ENCODE results near the gene RAPGEF2. TPM values are rescaled to one million over a fixed set of nuclear protein-coding genes. Genes with fewer than 3 reads are reported as not detected.
A peak's percentile ranks its signal among the peaks of the same experiment; 100 is the strongest.
"Not testable (repeated sequence)": the region's sequence is repeated elsewhere in the genome, so short reads cannot be mapped to it uniquely, and the experiment has no call there.

RAPGEF2 gene
- polyA plus RNA-seq, 1 donor from 2014 or later = 0.44 TPM

GRCh38 chr4:159153669-159154068 lies 50.8 kb downstream of the RAPGEF2 start:
- H3K36me3 Mint-ChIP-seq = peaks cover 1% of the 10 kb centered on the region
- H3K27ac Mint-ChIP-seq = no peak overlapping the region
- H3K4me3 Mint-ChIP-seq = no peak overlapping the region
- no peaks in the 10 kb centered on the region for H3K9me3 Mint-ChIP-seq
- peaks cover 7 to 17% (median 13%) of the 10 kb centered on the region in 3 donors for H3K4me1 Mint-ChIP-seq
- peaks cover 5% of the 10 kb centered on the region for H3K27me3 Mint-ChIP-seq

GRCh38 chr4:159155119-159155518 lies 52.2 kb downstream of the RAPGEF2 start:
- Mint-ChIP-seq H3K4me3 (no peak overlapping the region), H3K9me3 (no peaks in the 10 kb centered on the region), H3K4me1 (peaks cover 10 to 17% (median 15%) of the 10 kb centered on the region in 3 donors), H3K27ac (no peak overlapping the region), H3K36me3 (peaks cover 1% of the 10 kb centered on the region), H3K27me3 (peaks cover 5% of the 10 kb centered on the region)

GRCh38 chr4:159158083-159158617 lies 55.3 kb downstream of the RAPGEF2 start:
- H3K27ac Mint-ChIP-seq = no peak overlapping the region
- peaks cover 3 to 8% (median 5%) of the 10 kb centered on the region in 3 donors for H3K4me1 Mint-ChIP-seq
- H3K36me3 Mint-ChIP-seq = no peaks in the 10 kb centered on the region
- H3K27me3 Mint-ChIP-seq = peaks cover 10% of the 10 kb centered on the region
- no peaks in the 10 kb centered on the region for H3K9me3 Mint-ChIP-seq
- no peak overlapping the region for H3K4me3 Mint-ChIP-seq

GRCh38 chr4:159158985-159159384 lies 56.1 kb downstream of the RAPGEF2 start:
- Mint-ChIP-seq H3K4me3 (no peak overlapping the region), H3K27ac (no peak overlapping the region), H3K9me3 (no peaks in the 10 kb centered on the region), H3K27me3 (peaks cover 12% of the 10 kb centered on the region), H3K36me3 (no peaks in the 10 kb centered on the region), H3K4me1 (peaks cover 2 to 8% (median 3%) of the 10 kb centered on the region in 3 donors)

GRCh38 chr4:159159611-159160010 lies 56.7 kb downstream of the RAPGEF2 start:
- peaks cover 2 to 8% (median 3%) of the 10 kb centered on the region in 3 donors for H3K4me1 Mint-ChIP-seq
- H3K9me3 Mint-ChIP-seq = no peaks in the 10 kb centered on the region
- H3K27me3 Mint-ChIP-seq = peaks cover 11% of the 10 kb centered on the region
- no peak overlapping the region for H3K4me3 Mint-ChIP-seq
- H3K36me3 Mint-ChIP-seq = no peaks in the 10 kb centered on the region
- H3K27ac Mint-ChIP-seq = no peak overlapping the region

GRCh38 chr4:159160242-159160641 lies 57.4 kb downstream of the RAPGEF2 start:
- H3K9me3 Mint-ChIP-seq = no peaks in the 10 kb centered on the region
- peaks cover 9% of the 10 kb centered on the region for H3K27me3 Mint-ChIP-seq
- H3K4me1 Mint-ChIP-seq = peaks cover 2 to 8% (median 3%) of the 10 kb centered on the region in 3 donors
- no peak overlapping the region for H3K27ac Mint-ChIP-seq
- no peaks in the 10 kb centered on the region for H3K36me3 Mint-ChIP-seq
- H3K4me3 Mint-ChIP-seq = no peak overlapping the region

- H3K27me3 Mint-ChIP-seq, H3K36me3 Mint-ChIP-seq, H3K9me3 Mint-ChIP-seq, H3K4me3 Mint-ChIP-seq, H3K27ac Mint-ChIP-seq, H3K4me1 Mint-ChIP-seq: not testable (repeated sequence)
These were observed 58.6 kb downstream of the RAPGEF2 start for GRCh38 chr4:159161436-159161835.

GRCh38 chr4:159162576-159162975 lies 59.7 kb downstream of the RAPGEF2 start:
- no peak overlapping the region for H3K27ac Mint-ChIP-seq
- peaks cover 14% of the 10 kb centered on the region for H3K27me3 Mint-ChIP-seq
- peaks cover 2 to 21% (median 3%) of the 10 kb centered on the region in 3 donors for H3K4me1 Mint-ChIP-seq
- H3K9me3 Mint-ChIP-seq = peaks cover 0 to 2% (median 2%) of the 10 kb centered on the region in 3 donors
- no peaks in the 10 kb centered on the region for H3K36me3 Mint-ChIP-seq
- no peak overlapping the region for H3K4me3 Mint-ChIP-seq

GRCh38 chr4:159163521-159163920 lies 60.6 kb downstream of the RAPGEF2 start:
- H3K4me3 Mint-ChIP-seq = no peak overlapping the region
- no peak overlapping the region for H3K27ac Mint-ChIP-seq
- peaks cover 2 to 28% (median 3%) of the 10 kb centered on the region in 3 donors for H3K4me1 Mint-ChIP-seq
- peaks cover 0 to 6% (median 2%) of the 10 kb centered on the region in 3 donors for H3K9me3 Mint-ChIP-seq
- peaks cover 19% of the 10 kb centered on the region for H3K27me3 Mint-ChIP-seq
- H3K36me3 Mint-ChIP-seq = no peaks in the 10 kb centered on the region

- Mint-ChIP-seq H3K9me3 (peaks cover 0 to 6% (median 2%) of the 10 kb centered on the region in 3 donors), H3K36me3 (peaks cover 2% of the 10 kb centered on the region), H3K27me3 (peaks cover 29% of the 10 kb centered on the region), H3K4me3 (peak overlapping the region in 2 of 4 donors; percentile 12 to 80), H3K27ac (peak overlapping the region; percentile 42 to 87 (median 66)), H3K4me1 (peaks cover 19 to 52% (median 20%) of the 10 kb centered on the region in 3 donors)
These were observed 66.8 kb downstream of the RAPGEF2 start for GRCh38 chr4:159169404-159170302.

- H3K27ac Mint-ChIP-seq = no peak overlapping the region
- H3K36me3 Mint-ChIP-seq = peaks cover 2% of the 10 kb centered on the region
- H3K9me3 Mint-ChIP-seq = peaks cover 0 to 6% (median 2%) of the 10 kb centered on the region in 3 donors
- H3K4me1 Mint-ChIP-seq = peaks cover 24 to 63% (median 24%) of the 10 kb centered on the region in 3 donors
- H3K27me3 Mint-ChIP-seq = peaks cover 40% of the 10 kb centered on the region
- no peak overlapping the region for H3K4me3 Mint-ChIP-seq
These were observed 68.4 kb downstream of the RAPGEF2 start for GRCh38 chr4:159171287-159171686.

GRCh38 chr4:159173886-159174285 lies 71.0 kb downstream of the RAPGEF2 start:
- Mint-ChIP-seq H3K27me3 (peaks cover 44% of the 10 kb centered on the region), H3K4me1 (peaks cover 31 to 52% (median 34%) of the 10 kb centered on the region in 3 donors), H3K9me3 (no peaks in the 10 kb centered on the region), H3K27ac (no peak overlapping the region), H3K36me3 (peaks cover 2% of the 10 kb centered on the region), H3K4me3 (no peak overlapping the region)

GRCh38 chr4:159174645-159175084 lies 71.8 kb downstream of the RAPGEF2 start:
- peaks cover 44% of the 10 kb centered on the region for H3K27me3 Mint-ChIP-seq
- no peak overlapping the region for H3K27ac Mint-ChIP-seq
- H3K4me1 Mint-ChIP-seq = peaks cover 30 to 56% (median 36%) of the 10 kb centered on the region in 3 donors
- no peaks in the 10 kb centered on the region for H3K9me3 Mint-ChIP-seq
- peaks cover 2% of the 10 kb centered on the region for H3K36me3 Mint-ChIP-seq
- no peak overlapping the region for H3K4me3 Mint-ChIP-seq

- Mint-ChIP-seq H3K36me3 (no peaks in the 10 kb centered on the region), H3K9me3 (no peaks in the 10 kb centered on the region), H3K27me3 (peaks cover 39% of the 10 kb centered on the region), H3K27ac (no peak overlapping the region), H3K4me1 (peaks cover 26 to 56% (median 36%) of the 10 kb centered on the region in 3 donors), H3K4me3 (no peak overlapping the region)
These were observed 72.5 kb downstream of the RAPGEF2 start for GRCh38 chr4:159175085-159175988.

All from IgD-negative memory B cell (primary cell).